GM21381 (cell line): ENCODE results near the gene NSG1.
"Not testable (repeated sequence)": the region's sequence is repeated elsewhere in the genome, so short reads cannot be mapped to it uniquely, and the experiment has no call there.

Experiments
- ATAC-seq: cut with Tn5 transposase; IDR thresholded peaks from one replicate; pipeline ENCODE4 v1.9.1; 2021; ENCODE audit warnings: mild to moderate bottlenecking, moderate library complexity; ENCODE audit not compliant: unreplicated experiment

The NSG1 gene

DNA sequence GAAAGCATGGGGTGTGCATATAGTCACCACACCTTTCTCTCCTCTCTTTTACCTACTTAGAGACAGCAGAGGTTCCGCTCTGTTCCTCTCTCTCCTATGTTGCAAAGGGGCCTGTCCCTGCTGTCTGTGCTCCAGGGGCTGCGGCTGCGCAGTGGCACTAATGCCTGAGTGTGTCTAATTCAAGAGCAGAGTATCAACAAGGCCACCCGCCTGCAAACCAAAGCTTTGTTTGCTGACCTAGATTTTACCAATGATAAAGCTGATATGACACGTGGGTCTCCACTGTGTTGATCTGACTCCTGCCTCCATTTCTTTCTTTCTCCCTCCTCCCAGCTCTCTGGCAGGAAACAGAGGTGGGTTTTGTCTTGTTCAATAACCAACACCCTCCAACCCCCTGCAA, 74.9 kb downstream of the NSG1 start:
- ATAC-seq = no peak

- ATAC-seq = no peak
Observed at GRCh38 chr4:4462970-4463369, 76.1 kb downstream of the NSG1 start.

DNA sequence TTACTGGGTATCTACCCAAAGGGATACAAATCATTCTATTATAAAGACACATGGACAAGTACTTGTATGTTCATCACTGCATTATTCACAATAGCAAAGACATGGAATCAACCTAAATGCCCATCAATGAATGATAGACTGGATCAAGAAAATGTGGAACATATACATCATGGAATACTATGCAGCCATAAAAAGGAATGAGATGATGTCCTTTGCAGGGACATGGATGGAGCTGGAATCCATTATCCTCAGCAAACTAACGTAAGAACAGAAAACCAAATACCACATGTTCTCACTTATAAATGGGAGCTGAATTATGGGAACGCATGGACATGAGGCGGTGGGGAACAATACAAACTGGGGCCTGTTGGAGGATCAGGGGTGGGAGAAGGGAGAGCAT, 78.3 kb downstream of the NSG1 start:
- not testable (repeated sequence) for ATAC-seq
